Measurements from ENCODE around the gene CYTH3. TPM values are rescaled to one million over a fixed set of nuclear protein-coding genes. Genes with fewer than 3 reads are reported as not detected.

CYTH3 gene
- total and polyA plus RNA-seq, 2 donors (not counting 3 experiments of a cell fraction or from before 2014, with no cell fraction given) = 8.6 to 11.2 TPM

DNA sequence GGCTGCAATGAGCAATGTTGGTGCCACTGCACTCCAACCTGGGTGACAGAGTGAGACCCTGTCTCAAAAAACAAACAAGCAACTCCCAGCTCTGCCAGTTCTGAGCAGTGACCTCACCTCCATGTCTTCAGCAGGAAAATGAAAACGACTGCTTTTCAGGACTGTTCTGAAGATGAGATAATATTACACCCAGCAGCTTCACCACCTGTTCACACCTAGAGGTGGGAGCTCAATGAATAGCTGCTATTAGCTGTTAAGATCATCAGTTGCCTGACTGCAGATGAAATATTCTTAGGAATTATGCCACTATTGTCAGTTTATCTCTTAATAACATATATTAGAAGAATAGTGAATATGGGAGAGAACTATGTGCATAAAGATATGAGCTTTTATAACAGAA is 48.4 kb upstream of the CYTH3 start:
- intact Hi-C loops (cut with micrococcal nuclease) = loop anchor here (5.0 kb wide), 3 partner anchors 48 to 143 kb away; partner anchors contain the start of gene CYTH3
- H3K9me3 ChIP-seq (replicated peaks; ENCODE audit: control insufficient read depth, insufficient read depth, low read length) = no peaks in the 10 kb centered on the region
- BruUV-seq (replicated peaks) = no TSS peak
- FAIRE-seq (no peak), DNase-seq (ENCODE audit: low read depth, low spot score) (no peak)
- no peaks in the 10 kb centered on the region for H3K27me3 ChIP-seq (ENCODE audit: control insufficient read depth in 2 of 2, insufficient read depth in 2 of 2, low read length in 2 of 2)
- H4K20me1 ChIP-seq (replicated peaks; ENCODE audit: control insufficient read depth, extremely low read depth, insufficient read depth, low read length) = no peaks in the 10 kb centered on the region
- peaks cover 9% of the 10 kb centered on the region for H3K4me1 ChIP-seq (ENCODE audit: control insufficient read depth, extremely low read depth, insufficient read depth, low read length)
- no peak overlapping the region for H3K4me2 ChIP-seq (ENCODE audit: insufficient read depth, low read length)
- dilution Hi-C loops (cut with MboI; ENCODE audit: extremely low pct_ligation_motif_present, low sequenced_read_pairs) = no loop called here
- H3K9ac ChIP-seq (replicated peaks; ENCODE audit: extremely low read depth, insufficient read depth, low read length) = no peak overlapping the region
- no peaks in the 10 kb centered on the region for H3K9me1 ChIP-seq (replicated peaks; ENCODE audit: control insufficient read depth, extremely low read depth, insufficient read depth, low read length)
- TF ChIP-seq MYC (IDR thresholded peaks at IDR 0.05; ENCODE audit: low read depth, low read length) (no peak), EZH2 (IDR thresholded peaks at IDR 0.05; ENCODE audit: borderline replicate concordance, low read depth, low read length, severe bottlenecking) (no peak), JUN (IDR thresholded peaks at IDR 0.05; ENCODE audit: borderline replicate concordance, insufficient read depth, insufficient read length, low read depth) (no peak), GATA2 (IDR thresholded peaks at IDR 0.05; ENCODE audit: insufficient read depth, insufficient read length, low read depth, low read length) (no peak), POLR2AphosphoS5 (IDR thresholded peaks at IDR 0.05; ENCODE audit: insufficient read depth, low read depth, low read length) (no peak)
- TF ChIP-seq, protein P1, sequence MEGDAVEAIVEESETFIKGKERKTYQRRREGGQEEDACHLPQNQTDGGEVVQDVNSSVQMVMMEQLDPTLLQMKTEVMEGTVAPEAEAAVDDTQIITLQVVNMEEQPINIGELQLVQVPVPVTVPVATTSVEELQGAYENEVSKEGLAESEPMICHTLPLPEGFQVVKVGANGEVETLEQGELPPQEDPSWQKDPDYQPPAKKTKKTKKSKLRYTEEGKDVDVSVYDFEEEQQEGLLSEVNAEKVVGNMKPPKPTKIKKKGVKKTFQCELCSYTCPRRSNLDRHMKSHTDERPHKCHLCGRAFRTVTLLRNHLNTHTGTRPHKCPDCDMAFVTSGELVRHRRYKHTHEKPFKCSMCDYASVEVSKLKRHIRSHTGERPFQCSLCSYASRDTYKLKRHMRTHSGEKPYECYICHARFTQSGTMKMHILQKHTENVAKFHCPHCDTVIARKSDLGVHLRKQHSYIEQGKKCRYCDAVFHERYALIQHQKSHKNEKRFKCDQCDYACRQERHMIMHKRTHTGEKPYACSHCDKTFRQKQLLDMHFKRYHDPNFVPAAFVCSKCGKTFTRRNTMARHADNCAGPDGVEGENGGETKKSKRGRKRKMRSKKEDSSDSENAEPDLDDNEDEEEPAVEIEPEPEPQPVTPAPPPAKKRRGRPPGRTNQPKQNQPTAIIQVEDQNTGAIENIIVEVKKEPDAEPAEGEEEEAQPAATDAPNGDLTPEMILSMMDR (IDR thresholded peaks at IDR 0.05; ENCODE audit: extremely low read depth in 1 of 2, insufficient read depth in 1 of 2, low read depth in 1 of 2, low read length in 2 of 2) = no peak
- H3K4me3 ChIP-seq (replicated peaks in 1 of 3; ENCODE audit: insufficient read depth in 1 of 3, low read depth in 1 of 3, low read length in 3 of 3) = no peak overlapping the region
- POLR2A ChIA-PET = interaction anchor here (0.6 kb wide), 1 partner anchor 48 kb away, joined by 3 read pairs; no protein-coding TSS in a partner anchor
- H3K79me2 ChIP-seq (ENCODE audit: control insufficient read depth, insufficient read depth, low read length) = no peaks in the 10 kb centered on the region
- no peak overlapping the region for H3K27ac ChIP-seq (ENCODE audit: insufficient read depth, low read depth, low read length)
- CTCF ChIA-PET = interaction anchor here (0.9 to 11.4 kb wide), 4 partner anchors 14 to 465 kb away, joined by 3 to 240 read pairs (median 8); no protein-coding TSS in a partner anchor
- H3K36me3 ChIP-seq (ENCODE audit: control insufficient read depth in 2 of 2, extremely low read depth in 1 of 2, insufficient read depth in 2 of 2, low read length in 2 of 2) = no peaks in the 10 kb centered on the region
- H2AFZ ChIP-seq (ENCODE audit: low read depth, low read length) = no peak overlapping the region

Measured in endothelial cell of umbilical vein (primary cell).